ENCODE data around the gene MOB3B. TPM values are rescaled to one million over a fixed set of nuclear protein-coding genes. Genes with fewer than 3 reads are reported as not detected.
A peak's percentile ranks its signal among the peaks of the same experiment; 100 is the strongest.

Gene MOB3B
- total and polyA plus RNA-seq, 10 of the 15 experiments (the other 5 are each of a cell fraction or from before 2014, with no cell fraction given), result 0.44 to 2.7 (median 0.91) TPM

GRCh38 chr9:27569406-27569805, 39.8 kb upstream of the MOB3B start (continued):
- TF ChIP-seq EP300 (IDR thresholded peaks at IDR 0.05; ENCODE audit: borderline replicate concordance in 1 of 2, control insufficient read depth in 1 of 2, low read depth in 2 of 2, low read length in 2 of 2) (no peak), ZNF24 (IDR thresholded peaks at IDR 0.05) (no peak), MTA2 (IDR thresholded peaks at IDR 0.05; ENCODE audit: low read depth) (no peak), LARP7 (IDR thresholded peaks at IDR 0.05) (no peak), ELK1 (IDR thresholded peaks at IDR 0.05; ENCODE audit: low read depth, low read length) (no peak), POLR2AphosphoS2 (IDR thresholded peaks at IDR 0.05; ENCODE audit: low read depth, low read length) (no peak)

- in situ Hi-C loops (cut with MboI), result no loop called here
- ATAC-seq (no peak), FAIRE-seq (no peak), DNase-seq (ENCODE audit: low read depth, low spot score) (no peak)
- Histone ChIP-seq H2AFZ (ENCODE audit: control insufficient read depth, low read depth, low read length) (no peak overlapping the region), H3K9ac (ENCODE audit: control insufficient read depth, insufficient read depth, low read length) (no peak overlapping the region), H3K36me3 (ENCODE audit: control insufficient read depth in 2 of 2, insufficient read depth in 2 of 2, low read length in 1 of 2) (no peaks in the 10 kb centered on the region), H3K4me3 (no peak overlapping the region), H4K20me1 (ENCODE audit: control insufficient read depth, insufficient read depth) (no peaks in the 10 kb centered on the region), H3K4me2 (ENCODE audit: control insufficient read depth, insufficient read depth) (peak overlapping the region; percentile 27; the same call in 1 of the 2 replicates), H3K4me1 (ENCODE audit: control insufficient read depth, insufficient read depth, low read length) (peaks cover 10% of the 10 kb centered on the region; the same call in 1 of the 2 replicates), H3K27ac (ENCODE audit: control insufficient read depth, insufficient read depth) (no peak overlapping the region; the same call in 1 of the 2 replicates), H3K79me2 (ENCODE audit: control insufficient read depth, insufficient read depth, low read length) (no peaks in the 10 kb centered on the region), H3K9me3 (replicated peaks; ENCODE audit: control insufficient read depth, insufficient read depth, low read length) (no peaks in the 10 kb centered on the region), H3K27me3 (replicated peaks in 1 of 2; ENCODE audit: control insufficient read depth in 2 of 2, insufficient read depth in 2 of 2, low read length in 1 of 2) (no peaks in the 10 kb centered on the region)
- ChIA-PET POLR2A (no interaction called here), CTCF (no interaction called here), RAD21 (ENCODE audit: unreplicated experiment) (interaction anchor here (1.1 kb wide), 1 partner anchor 20 kb away, joined by 3 read pairs; no protein-coding TSS in a partner anchor), SMC1A (ENCODE audit: uncharacterized antibody, unreplicated experiment) (interaction anchor here (2.4 kb wide), 1 partner anchor 11 kb away, joined by 7 read pairs; no protein-coding TSS in a partner anchor)
- no TSS peak for BruUV-seq (replicated peaks)
- TF ChIP-seq SPI1 (IDR thresholded peaks at IDR 0.05; ENCODE audit: borderline replicate concordance, insufficient read depth, low read depth, low read length) (no peak), BHLHE40 (IDR thresholded peaks at IDR 0.05; ENCODE audit: borderline replicate concordance in 1 of 2, low read depth in 2 of 2, low read length in 1 of 2) (no peak), ZNF24 (IDR thresholded peaks at IDR 0.05) (no peak), NKRF (conservative IDR thresholded peaks at IDR 0.05) (no peak)
- 96% methylated on average over 1 of the region's 1 CpG for WGBS (ENCODE audit: insufficient coverage, insufficient replicate concordance, low lambda C conversion rate, missing lambda C conversion rate)
- intact Hi-C loops (cut with micrococcal nuclease; ENCODE audit: unreplicated experiment), result no loop called here
Observed at GRCh38 chr9:27566118-27566517, 36.5 kb upstream of the MOB3B start.

All from GM12878 (cell line).